ENCODE results near the gene FBXL17.

The FBXL17 gene

DNA sequence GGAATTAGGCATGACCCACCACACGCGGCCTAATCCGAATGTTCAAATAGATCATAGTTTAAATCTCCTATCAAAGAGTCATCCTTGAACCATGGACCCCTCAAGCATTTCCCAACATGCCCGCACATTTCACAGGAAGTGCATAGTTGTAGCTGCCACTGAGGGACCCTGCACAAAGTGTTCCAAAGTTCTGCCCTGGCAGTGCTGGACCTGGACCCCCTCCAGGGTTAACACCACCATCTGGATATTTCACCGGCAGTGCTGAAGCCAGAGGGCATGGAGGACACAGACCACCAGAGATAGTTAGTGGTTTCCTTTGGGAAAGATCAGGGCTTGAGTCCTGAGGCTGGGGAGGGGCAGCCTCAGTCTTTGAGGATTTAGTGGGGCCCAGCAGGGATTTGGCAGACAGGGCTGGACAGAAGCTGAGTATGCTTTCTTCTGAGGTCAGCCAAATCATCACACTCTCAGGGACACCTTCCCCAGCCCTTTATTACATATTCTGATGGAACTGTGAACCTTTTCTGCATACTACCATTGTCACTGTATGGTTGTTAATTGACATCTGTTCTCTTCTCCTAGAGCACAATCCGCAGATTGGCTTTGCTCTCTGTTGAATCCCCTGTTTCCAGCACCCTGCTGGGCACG lies 567.6 kb downstream of the FBXL17 start:
- DNase-seq (ENCODE audit: low read depth, low spot score), result no peak

DNA sequence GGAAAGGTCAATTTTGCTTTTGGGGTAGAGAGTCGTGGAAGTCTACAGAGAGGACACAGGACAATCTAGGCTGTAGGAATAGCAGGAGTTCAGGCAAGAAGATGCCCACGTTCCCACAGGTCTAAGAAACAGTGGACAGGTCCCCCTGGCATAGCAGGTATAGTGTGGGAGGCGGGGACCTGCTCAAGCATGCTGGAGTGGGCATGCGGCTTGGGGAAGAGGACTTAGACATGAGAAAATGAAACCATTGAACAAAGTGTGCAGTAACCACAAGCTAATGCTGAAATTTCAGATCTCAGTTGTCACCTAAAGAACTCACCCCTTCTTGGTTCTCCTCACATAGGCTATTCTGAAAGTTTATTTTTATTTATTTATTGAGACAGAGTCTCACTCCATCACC lies 568.3 kb downstream of the FBXL17 start:
- no peak for DNase-seq (ENCODE audit: low read depth, low spot score)

DNA sequence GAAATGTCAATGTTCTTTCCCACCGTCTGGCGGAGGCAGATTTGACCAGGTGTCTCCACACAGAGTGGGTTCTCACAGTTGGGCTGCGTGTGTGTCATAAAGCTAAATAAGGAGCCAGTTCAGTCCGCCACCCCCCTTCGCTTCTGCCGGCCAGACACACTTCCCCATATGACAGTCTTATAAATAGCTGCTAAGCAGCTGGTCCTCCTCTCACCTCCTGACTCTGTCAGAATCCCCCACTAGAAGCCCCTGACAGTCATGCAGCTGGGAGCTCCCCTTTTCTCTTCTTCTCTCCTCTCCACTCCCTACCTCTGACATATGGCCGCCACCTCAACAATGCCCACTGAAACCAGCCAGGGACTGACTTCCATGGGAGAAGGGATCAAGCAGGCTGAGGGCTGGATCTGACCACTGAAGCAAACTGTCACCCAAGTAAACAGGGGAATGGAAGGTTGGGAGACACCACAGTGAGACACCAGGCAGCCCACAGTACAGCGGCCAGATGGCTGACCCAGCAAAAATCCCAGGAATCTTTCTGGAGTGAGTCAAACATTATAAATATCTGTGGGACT lies 569.2 kb downstream of the FBXL17 start:
- no peak for DNase-seq (ENCODE audit: low read depth, low spot score)

DNA sequence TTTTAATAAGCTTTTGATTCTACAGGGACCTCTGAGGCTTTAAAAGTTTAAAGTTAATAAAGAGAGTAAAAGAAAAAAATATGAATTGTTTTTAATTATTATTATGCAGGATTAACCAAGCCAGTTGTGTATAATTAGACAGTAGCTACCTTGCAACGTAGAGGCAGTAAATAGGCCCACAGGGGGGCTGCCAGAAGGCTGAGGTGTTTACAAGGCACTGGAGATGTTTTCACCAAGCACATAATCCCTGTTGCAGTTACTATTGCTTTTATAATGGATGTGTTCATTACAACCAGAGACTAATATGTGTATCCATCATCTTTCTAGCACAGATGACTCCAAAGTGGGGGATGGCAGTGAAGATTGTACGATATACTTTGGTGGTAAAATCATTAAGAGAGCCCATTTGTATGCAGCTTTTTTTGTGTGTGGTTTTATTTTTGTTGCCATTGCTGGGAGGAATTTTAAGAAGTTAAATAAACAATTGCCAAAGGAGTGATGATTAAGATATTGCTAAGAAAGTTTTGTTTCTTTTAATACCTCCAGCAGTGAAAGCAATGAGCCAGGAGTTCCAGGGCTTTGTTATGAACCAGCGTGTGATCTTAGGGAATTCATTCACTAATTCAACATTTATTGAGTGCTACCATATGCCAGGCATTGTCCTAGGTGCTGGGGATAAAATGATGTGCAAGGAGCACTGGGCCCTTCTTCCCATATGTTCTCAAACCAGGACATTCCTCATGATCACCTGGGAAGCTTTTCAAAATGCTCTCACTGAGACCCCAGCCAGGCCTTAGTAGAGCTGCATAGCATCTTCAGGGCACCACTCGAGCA lies 572.5 kb downstream of the FBXL17 start:
- DNase-seq (ENCODE audit: low read depth, low spot score), result no peak
